Esophagus muscularis mucosa (tissue), 4 donors: ENCODE data around the gene AKAP5. TPM values are rescaled to one million over a fixed set of nuclear protein-coding genes. Genes with fewer than 3 reads are reported as not detected.

Experiments
- DNase-seq: peaks from one replicate; pipeline ENCODE4 v3.0.0-alpha.2; 2017; ENCODE audit errors: extremely low spot score
- H3K27ac ChIP-seq, 4 donors: fragments of 200-600 bp; sonication (generic); replicated peaks in 1 of 4; 1 replicate in 3 of 4; 2 replicates in 1 of 4; pipeline ENCODE4 v1.5.1; 2016 to 2019; ENCODE audit warnings: mild to moderate bottlenecking in 1 of 4
- H3K27me3 ChIP-seq, 4 donors: fragments of 200-600 bp; sonication (generic); one replicate each; pipeline versions ENCODE4 v1.5.1 to v1.6.0; 2016 to 2019
- H3K36me3 ChIP-seq, 4 donors: fragments of 200-600 bp; sonication (generic); one replicate each; pipeline ENCODE4 v1.5.1; 2016 to 2019
- H3K4me1 ChIP-seq, 4 donors: fragments of 200-600 bp; sonication (generic); one replicate each; pipeline ENCODE4 v1.5.1; 2016 to 2019
- H3K4me3 ChIP-seq, 4 donors: fragments of 200-600 bp; sonication (generic); 1 replicate in 2 of 4; 2 replicates in 2 of 4; pipeline ENCODE4 v1.5.1; 2016 to 2019; ENCODE audit warnings: mild to moderate bottlenecking in 4 of 4, moderate library complexity in 1 of 4
- H3K9me3 ChIP-seq, 4 donors: fragments of 200-600 bp; sonication (generic); 1 replicate in 3 of 4; 2 replicates in 1 of 4; pipeline ENCODE4 v1.5.1; 2016 to 2019
- CTCF ChIP-seq, 3 experiments: fragments of 200-600 bp in 2 of 3; fragments of 450-650 bp in 1 of 3; sonication (generic) in 2 of 3; IDR thresholded peaks; one replicate each; pipeline ENCODE4 v1.5.1; 2017 to 2019; ENCODE audit warnings: antibody characterized with exemption in 3 of 3, mild to moderate bottlenecking in 2 of 3, moderate library complexity in 1 of 3
- EP300 ChIP-seq: sonication (generic); formaldehyde crosslinking; IDR thresholded peaks from one replicate; pipeline ENCODE4 v1.6.1; 2017; ENCODE audit warnings: antibody characterized with exemption
- POLR2A ChIP-seq: fragments of 450-650 bp; IDR thresholded peaks from one replicate; pipeline ENCODE4 v1.6.1; 2017; ENCODE audit warnings: antibody characterized with exemption, moderate library complexity, mild to moderate bottlenecking, low read depth
- POLR2AphosphoS5 ChIP-seq, 2 donors: sonication (generic); formaldehyde crosslinking; IDR thresholded peaks; one replicate each; pipeline ENCODE4 v1.6.1; 2017; ENCODE audit warnings: antibody characterized with exemption in 2 of 2
- WGBS: methylation state at CpG from one replicate; pipeline ENCODE4 v1.1.5; 2018; 5-methylcytosine and 5-hydroxymethylcytosine counted together
- intact Hi-C: fragments of 100-400 bp; cut with DNase I; formaldehyde crosslinking; loops from one replicate; pipeline ENCODE4 v1.15.1; 2023
- total RNA-seq, 4 donors: library from RNA; depleted of rRNA; stranded (reverse); fragments of >200 nt; gene quantifications; one replicate each; pipeline versions ENCODE4 v1.1.0 to v1.2.1, GENCODE V29; 2016

Gene AKAP5
- total RNA-seq, 4 donors from 2014 or later: 0.45 to 2.1 (median 1.4) TPM

GRCh38 chr14:64450255-64450654, 15.0 kb upstream of the AKAP5 start:
- TF ChIP-seq EP300: no peak
- TF ChIP-seq POLR2AphosphoS5 (IDR thresholded peaks at IDR 0.05): no peak
- no peak for TF ChIP-seq CTCF (IDR thresholded peaks at IDR 0.05)
- no peak for TF ChIP-seq POLR2A
- Histone ChIP-seq H3K4me3 (no peak overlapping the region), H3K27ac (no peak overlapping the region), H3K27me3 (no peaks in the 10 kb centered on the region), H3K9me3 (no peaks in the 10 kb centered on the region), H3K36me3 (peaks cover 24 to 79% (median 65%) of the 10 kb centered on the region in 4 donors), H3K4me1 (peaks cover under 1 to 19% (median 15%) of the 10 kb centered on the region in 4 donors)
- WGBS: 84% methylated on average over 2 of the region's 2 CpGs
- intact Hi-C loops: no loop called here
- DNase-seq: no peak

DNA sequence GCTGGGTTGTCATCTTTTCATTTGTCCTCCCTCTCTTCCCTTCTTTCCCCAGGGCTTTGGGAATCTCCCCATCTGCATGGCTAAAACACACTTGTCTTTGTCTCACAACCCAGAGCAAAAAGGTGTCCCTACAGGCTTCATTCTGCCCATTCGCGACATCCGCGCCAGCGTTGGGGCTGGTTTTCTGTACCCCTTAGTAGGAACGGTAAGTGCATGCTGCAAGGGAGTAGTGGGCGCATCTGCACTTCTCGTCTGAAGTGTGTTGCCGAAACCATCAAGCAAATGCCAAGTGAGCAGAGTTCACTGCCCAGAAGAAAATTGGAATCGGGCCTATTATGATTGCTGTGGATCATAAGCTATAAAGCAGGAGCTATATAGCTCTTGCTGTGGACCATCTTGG, 10.6 kb upstream of the AKAP5 start:
- H3K27me3 ChIP-seq: no peaks in the 10 kb centered on the region
- peaks cover 23 to 71% (median 55%) of the 10 kb centered on the region in 4 donors for H3K36me3 ChIP-seq
- H3K9me3 ChIP-seq: no peaks in the 10 kb centered on the region
- H3K27ac ChIP-seq: no peak overlapping the region
- WGBS: 98% methylated on average over 10 of the region's 10 CpGs
- H3K4me1 ChIP-seq: no peaks in the 10 kb centered on the region
- intact Hi-C loops: no loop called here
- TF ChIP-seq CTCF (IDR thresholded peaks at IDR 0.05): no peak
- TF ChIP-seq POLR2AphosphoS5 (IDR thresholded peaks at IDR 0.05): no peak
- TF ChIP-seq POLR2A: no peak
- TF ChIP-seq EP300: no peak
- H3K4me3 ChIP-seq: no peak overlapping the region
- no peak for DNase-seq

DNA sequence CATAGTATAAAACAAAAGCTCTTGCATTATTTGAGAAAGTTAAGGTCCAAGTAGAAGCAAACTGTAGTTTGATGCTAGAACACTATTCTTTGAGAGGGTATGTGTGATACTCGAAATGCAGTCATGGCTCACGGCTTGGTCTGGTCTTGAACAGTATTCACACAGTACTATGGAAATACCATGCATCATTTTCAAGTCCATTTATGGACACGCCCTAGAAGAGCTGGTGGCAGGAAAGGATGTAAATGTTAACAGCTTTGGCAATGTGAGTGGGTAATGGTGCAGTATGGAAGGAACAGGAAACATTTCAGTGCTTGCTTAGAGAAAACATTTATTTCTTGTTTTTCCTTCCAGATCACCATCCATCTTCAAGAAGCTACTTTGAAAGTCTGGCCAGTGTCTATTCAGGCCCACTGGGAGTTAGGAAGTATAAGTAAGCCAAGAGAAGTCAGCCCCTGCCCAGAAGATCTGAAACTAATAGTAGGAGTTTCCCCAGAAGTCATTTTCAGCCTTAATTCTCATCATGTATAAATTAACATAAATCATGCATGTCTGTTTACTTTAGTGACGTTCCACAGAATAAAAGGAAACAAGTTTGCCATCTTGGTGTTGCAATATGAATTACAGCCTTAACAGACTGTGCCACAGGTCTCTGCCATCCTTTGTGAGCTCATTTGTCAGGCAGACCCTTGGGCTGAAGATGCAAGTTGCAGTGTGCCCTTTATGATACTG, 5.7 kb upstream of the AKAP5 start:
- DNase-seq: no peak
- peaks cover 2 to 3% (median 3%) of the 10 kb centered on the region in 4 donors for H3K4me1 ChIP-seq
- H3K9me3 ChIP-seq: no peaks in the 10 kb centered on the region
- peaks cover 9 to 25% (median 20%) of the 10 kb centered on the region in 4 donors for H3K36me3 ChIP-seq
- intact Hi-C loops: no loop called here
- WGBS: 66% methylated on average over 4 of the region's 4 CpGs
- H3K27ac ChIP-seq: no peak overlapping the region
- no peak overlapping the region for H3K4me3 ChIP-seq
- H3K27me3 ChIP-seq: no peaks in the 10 kb centered on the region
- no peak for TF ChIP-seq CTCF (IDR thresholded peaks at IDR 0.05)
- no peak for TF ChIP-seq POLR2AphosphoS5 (IDR thresholded peaks at IDR 0.05)
- no peak for TF ChIP-seq POLR2A
- no peak for TF ChIP-seq EP300

GRCh38 chr14:64461221-64461620, 4.1 kb upstream of the AKAP5 start:
- intact Hi-C loops: no loop called here
- Histone ChIP-seq H3K4me1 (peaks cover 5 to 15% (median 13%) of the 10 kb centered on the region in 4 donors), H3K36me3 (peaks cover 0 to 11% (median 5%) of the 10 kb centered on the region in 4 donors), H3K9me3 (no peaks in the 10 kb centered on the region), H3K4me3 (no peak overlapping the region), H3K27me3 (no peaks in the 10 kb centered on the region), H3K27ac (no peak overlapping the region)
- no peak for TF ChIP-seq CTCF (IDR thresholded peaks at IDR 0.05)
- TF ChIP-seq POLR2A: no peak
- TF ChIP-seq EP300: no peak
- TF ChIP-seq POLR2AphosphoS5 (IDR thresholded peaks at IDR 0.05): no peak
- 90% methylated on average over 3 of the region's 3 CpGs for WGBS
- DNase-seq: no peak
